ENCODE data around the gene ACOT9.

- TF ChIP-seq CTCF (conservative IDR thresholded peaks at IDR 0.05) (no peak), EZH2 (IDR thresholded peaks at IDR 0.05; ENCODE audit: low read depth) (no peak)
These were observed 21.3 kb upstream of the ACOT9 start for GRCh38 chrX:23764188-23764984.
